Activated T-cell treated with anti-CD3 and anti-CD28 coated beads, Interleukin-2, amount 50 U/mL, for 24 hours (primary cell): ENCODE results near the gene MAP4K3.

Source experiments
- DNase-seq: peaks from one replicate; pipeline ENCODE4 v3.0.0-alpha.2; 2020
- H3K27ac Mint-ChIP-seq: 2 replicates; pipeline ENCODE4 v1.8.0; 2020; ENCODE audit warnings: mild to moderate bottlenecking, mixed read lengths
- H3K27me3 Mint-ChIP-seq: 2 replicates; pipeline ENCODE4 v1.8.0; 2020; ENCODE audit warnings: mixed read lengths
- H3K36me3 Mint-ChIP-seq: 2 replicates; pipeline ENCODE4 v1.8.0; 2020; ENCODE audit warnings: low read depth, mixed read lengths
- H3K4me1 Mint-ChIP-seq: 2 replicates; pipeline ENCODE4 v1.8.0; 2020; ENCODE audit warnings: low read depth, mixed read lengths
- H3K4me3 Mint-ChIP-seq: 2 replicates; pipeline ENCODE4 v1.8.0; 2020; ENCODE audit warnings: mild to moderate bottlenecking, moderate library complexity, mixed read lengths
- H3K9me3 Mint-ChIP-seq: 2 replicates; pipeline ENCODE4 v1.8.0; 2020; ENCODE audit warnings: mixed read lengths

MAP4K3 gene

GRCh38 chr2:39300044-39300978 is 136.8 kb downstream of the MAP4K3 start:
- H3K27ac Mint-ChIP-seq: no peak overlapping the region
- H3K9me3 Mint-ChIP-seq: no peaks in the 10 kb centered on the region
- peaks cover 12% of the 10 kb centered on the region for H3K36me3 Mint-ChIP-seq
- no peaks in the 10 kb centered on the region for H3K27me3 Mint-ChIP-seq
- H3K4me3 Mint-ChIP-seq: no peak overlapping the region
- DNase-seq: no peak
- H3K4me1 Mint-ChIP-seq: no peaks in the 10 kb centered on the region

GRCh38 chr2:39290433-39290832 is 146.7 kb downstream of the MAP4K3 start:
- no peaks in the 10 kb centered on the region for H3K27me3 Mint-ChIP-seq
- no peaks in the 10 kb centered on the region for H3K4me1 Mint-ChIP-seq
- H3K27ac Mint-ChIP-seq: no peak overlapping the region
- H3K36me3 Mint-ChIP-seq: peaks cover 47% of the 10 kb centered on the region
- no peak overlapping the region for H3K4me3 Mint-ChIP-seq
- DNase-seq: no peak
- H3K9me3 Mint-ChIP-seq: no peaks in the 10 kb centered on the region

GRCh38 chr2:39289609-39290008 is 147.5 kb downstream of the MAP4K3 start:
- Mint-ChIP-seq H3K27me3 (no peaks in the 10 kb centered on the region), H3K9me3 (no peaks in the 10 kb centered on the region), H3K4me3 (no peak overlapping the region), H3K27ac (no peak overlapping the region), H3K36me3 (peaks cover 53% of the 10 kb centered on the region), H3K4me1 (no peaks in the 10 kb centered on the region)
- DNase-seq: no peak

- Mint-ChIP-seq H3K4me1 (no peaks in the 10 kb centered on the region), H3K27me3 (no peaks in the 10 kb centered on the region), H3K4me3 (no peak overlapping the region), H3K36me3 (peaks cover 50% of the 10 kb centered on the region), H3K27ac (no peak overlapping the region), H3K9me3 (no peaks in the 10 kb centered on the region)
- no peak for DNase-seq
These were observed 153.5 kb downstream of the MAP4K3 start for GRCh38 chr2:39283561-39283960.

- Mint-ChIP-seq H3K27ac (no peak overlapping the region), H3K36me3 (peaks cover 47% of the 10 kb centered on the region), H3K4me1 (no peaks in the 10 kb centered on the region), H3K27me3 (no peaks in the 10 kb centered on the region), H3K9me3 (no peaks in the 10 kb centered on the region), H3K4me3 (no peak overlapping the region)
- no peak for DNase-seq
These were observed 155.7 kb downstream of the MAP4K3 start for GRCh38 chr2:39281391-39281790.

GRCh38 chr2:39275016-39275415 is 162.1 kb downstream of the MAP4K3 start:
- no peak for DNase-seq
- no peak overlapping the region for H3K4me3 Mint-ChIP-seq
- H3K9me3 Mint-ChIP-seq: no peaks in the 10 kb centered on the region
- no peak overlapping the region for H3K27ac Mint-ChIP-seq
- no peaks in the 10 kb centered on the region for H3K27me3 Mint-ChIP-seq
- H3K36me3 Mint-ChIP-seq: peaks cover 41% of the 10 kb centered on the region
- H3K4me1 Mint-ChIP-seq: no peaks in the 10 kb centered on the region

GRCh38 chr2:39269941-39270340 is 167.1 kb downstream of the MAP4K3 start:
- no peaks in the 10 kb centered on the region for H3K27me3 Mint-ChIP-seq
- no peak for DNase-seq
- peaks cover 11% of the 10 kb centered on the region for H3K4me1 Mint-ChIP-seq
- peaks cover 28% of the 10 kb centered on the region for H3K36me3 Mint-ChIP-seq
- H3K27ac Mint-ChIP-seq: no peak overlapping the region
- no peaks in the 10 kb centered on the region for H3K9me3 Mint-ChIP-seq
- no peak overlapping the region for H3K4me3 Mint-ChIP-seq

GRCh38 chr2:39266916-39267434 is 170.1 kb downstream of the MAP4K3 start:
- H3K4me1 Mint-ChIP-seq: peaks cover 14% of the 10 kb centered on the region
- no peak overlapping the region for H3K4me3 Mint-ChIP-seq
- H3K9me3 Mint-ChIP-seq: no peaks in the 10 kb centered on the region
- H3K27me3 Mint-ChIP-seq: no peaks in the 10 kb centered on the region
- peaks cover 37% of the 10 kb centered on the region for H3K36me3 Mint-ChIP-seq
- no peak for DNase-seq
- H3K27ac Mint-ChIP-seq: no peak overlapping the region

GRCh38 chr2:39266139-39266805 is 170.8 kb downstream of the MAP4K3 start:
- H3K9me3 Mint-ChIP-seq: no peaks in the 10 kb centered on the region
- H3K27me3 Mint-ChIP-seq: no peaks in the 10 kb centered on the region
- H3K36me3 Mint-ChIP-seq: peaks cover 36% of the 10 kb centered on the region
- no peak overlapping the region for H3K4me3 Mint-ChIP-seq
- H3K4me1 Mint-ChIP-seq: peaks cover 14% of the 10 kb centered on the region
- no peak overlapping the region for H3K27ac Mint-ChIP-seq
- no peak for DNase-seq

- DNase-seq: no peak
- Mint-ChIP-seq H3K9me3 (no peaks in the 10 kb centered on the region), H3K4me3 (no peak overlapping the region), H3K27ac (no peak overlapping the region), H3K36me3 (peaks cover 40% of the 10 kb centered on the region), H3K4me1 (peaks cover 14% of the 10 kb centered on the region), H3K27me3 (no peaks in the 10 kb centered on the region)
These were observed 171.8 kb downstream of the MAP4K3 start for GRCh38 chr2:39265315-39265714.

GRCh38 chr2:39264733-39265132 is 172.4 kb downstream of the MAP4K3 start:
- Mint-ChIP-seq H3K4me3 (no peak overlapping the region), H3K36me3 (peaks cover 41% of the 10 kb centered on the region), H3K27me3 (no peaks in the 10 kb centered on the region), H3K4me1 (peaks cover 14% of the 10 kb centered on the region), H3K27ac (no peak overlapping the region), H3K9me3 (no peaks in the 10 kb centered on the region)
- DNase-seq: no peak

- Mint-ChIP-seq H3K4me1 (peaks cover 3% of the 10 kb centered on the region), H3K27ac (no peak overlapping the region), H3K9me3 (no peaks in the 10 kb centered on the region), H3K4me3 (no peak overlapping the region), H3K27me3 (no peaks in the 10 kb centered on the region), H3K36me3 (peaks cover 52% of the 10 kb centered on the region)
- no peak for DNase-seq
These were observed 177.0 kb downstream of the MAP4K3 start for GRCh38 chr2:39260087-39260486.

- Mint-ChIP-seq H3K27me3 (no peaks in the 10 kb centered on the region), H3K9me3 (peaks cover 3% of the 10 kb centered on the region), H3K27ac (no peak overlapping the region), H3K4me1 (no peaks in the 10 kb centered on the region), H3K36me3 (peaks cover 68% of the 10 kb centered on the region), H3K4me3 (no peak overlapping the region)
- no peak for DNase-seq
These were observed 181.0 kb downstream of the MAP4K3 start for GRCh38 chr2:39256040-39256439.

- Mint-ChIP-seq H3K27ac (no peak overlapping the region), H3K9me3 (peaks cover 3% of the 10 kb centered on the region), H3K36me3 (peaks cover 58% of the 10 kb centered on the region), H3K4me1 (no peaks in the 10 kb centered on the region), H3K4me3 (no peak overlapping the region), H3K27me3 (no peaks in the 10 kb centered on the region)
- no peak for DNase-seq
These were observed 184.1 kb downstream of the MAP4K3 start for GRCh38 chr2:39252888-39253518.
